Measurements from ENCODE around the gene S100A9.

The S100A9 gene

DNA sequence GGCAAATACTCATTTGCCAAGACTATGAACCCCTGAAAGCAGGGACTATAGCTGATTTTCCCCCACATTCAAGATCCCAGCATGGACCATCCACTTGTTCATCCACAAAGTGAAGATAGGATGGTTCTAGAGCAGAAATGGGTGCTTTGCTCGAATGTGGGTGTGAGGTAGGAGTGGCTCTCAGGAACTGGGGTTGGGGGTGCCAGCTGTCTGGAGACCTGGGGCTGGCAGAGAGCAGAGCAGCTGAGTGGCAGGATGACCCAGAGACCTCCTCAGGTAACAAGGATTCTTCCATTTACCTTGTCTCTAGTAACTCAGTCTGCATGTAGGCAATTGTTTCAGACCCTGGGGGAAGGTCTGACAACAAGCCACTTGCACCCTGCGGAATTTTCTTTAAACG is 6.0 kb downstream of the S100A9 start:
- Histone ChIP-seq H3K9ac (ENCODE audit: low read depth, low read length) (no peak overlapping the region), H3K4me3 (ENCODE audit: low read depth, low read length) (no peak overlapping the region), H3K36me3 (ENCODE audit: control insufficient read depth, insufficient read depth, low read length) (no peaks in the 10 kb centered on the region), H3K4me1 (ENCODE audit: control insufficient read depth, insufficient read depth, low read length) (no peaks in the 10 kb centered on the region), H3K9me3 (ENCODE audit: control insufficient read depth, insufficient read depth, low read length) (no peaks in the 10 kb centered on the region), H3K27ac (ENCODE audit: low read depth, low read length) (no peak overlapping the region), H3K27me3 (ENCODE audit: control insufficient read depth, insufficient read depth, low read length) (no peaks in the 10 kb centered on the region)

GRCh38 chr1:153364156-153364555 is 6.5 kb downstream of the S100A9 start:
- Histone ChIP-seq H3K4me3 (ENCODE audit: low read depth, low read length) (no peak overlapping the region), H3K36me3 (ENCODE audit: control insufficient read depth, insufficient read depth, low read length) (no peaks in the 10 kb centered on the region), H3K9me3 (ENCODE audit: control insufficient read depth, insufficient read depth, low read length) (no peaks in the 10 kb centered on the region), H3K27me3 (ENCODE audit: control insufficient read depth, insufficient read depth, low read length) (no peaks in the 10 kb centered on the region), H3K9ac (ENCODE audit: low read depth, low read length) (no peak overlapping the region), H3K4me1 (ENCODE audit: control insufficient read depth, insufficient read depth, low read length) (no peaks in the 10 kb centered on the region), H3K27ac (ENCODE audit: low read depth, low read length) (no peak overlapping the region)

DNA sequence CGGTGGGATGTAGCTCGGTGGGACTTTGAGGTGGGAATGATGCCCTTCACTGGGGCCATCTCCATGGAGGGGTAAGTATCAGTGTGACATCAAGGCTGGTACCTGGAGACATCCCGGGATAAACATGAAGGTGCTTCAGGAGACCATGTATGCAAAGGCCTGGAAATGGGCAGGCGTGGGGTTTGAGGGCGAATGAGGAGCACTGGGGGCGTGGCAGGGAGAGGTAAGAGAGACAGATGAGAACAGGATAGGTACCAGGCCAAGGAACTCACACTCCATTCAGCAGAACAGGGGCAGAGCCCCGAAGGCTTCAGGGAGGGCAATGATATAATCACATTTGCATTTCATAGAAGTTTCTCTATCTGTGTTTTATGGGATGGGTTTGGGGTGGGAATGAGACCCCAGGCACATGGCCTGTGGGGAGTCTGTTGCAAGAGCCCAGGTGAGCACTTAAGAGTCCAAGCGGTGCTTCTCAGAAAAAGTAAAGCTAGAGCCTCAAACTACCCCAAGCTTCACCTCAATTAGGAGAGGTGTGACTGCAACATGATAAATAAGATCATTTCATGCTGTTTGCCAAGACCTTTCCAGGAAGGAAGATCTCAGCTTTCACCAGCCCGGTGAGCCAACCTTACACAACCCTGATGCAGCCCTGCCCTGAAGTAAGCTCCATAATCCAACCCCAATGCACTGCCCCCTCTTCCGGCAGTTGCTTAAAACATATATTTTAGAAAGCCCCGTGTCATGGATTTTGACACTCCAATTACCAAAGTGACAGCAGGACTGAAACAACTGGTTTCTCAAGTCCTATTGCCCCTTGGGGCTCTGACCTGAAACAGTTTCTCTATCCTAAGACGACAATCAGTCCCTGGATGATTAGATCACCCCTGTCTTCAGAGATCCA is 7.4 kb downstream of the S100A9 start:
- Histone ChIP-seq H3K4me3 (ENCODE audit: low read depth, low read length) (no peak overlapping the region), H3K27ac (ENCODE audit: low read depth, low read length) (no peak overlapping the region), H3K9me3 (ENCODE audit: control insufficient read depth, insufficient read depth, low read length) (no peaks in the 10 kb centered on the region), H3K4me1 (ENCODE audit: control insufficient read depth, insufficient read depth, low read length) (no peaks in the 10 kb centered on the region), H3K36me3 (ENCODE audit: control insufficient read depth, insufficient read depth, low read length) (no peaks in the 10 kb centered on the region), H3K27me3 (ENCODE audit: control insufficient read depth, insufficient read depth, low read length) (no peaks in the 10 kb centered on the region), H3K9ac (ENCODE audit: low read depth, low read length) (no peak overlapping the region)

GRCh38 chr1:153365696-153366095 is 8.0 kb downstream of the S100A9 start:
- no peaks in the 10 kb centered on the region for H3K27me3 ChIP-seq (ENCODE audit: control insufficient read depth, insufficient read depth, low read length)
- H3K4me1 ChIP-seq (ENCODE audit: control insufficient read depth, insufficient read depth, low read length): no peaks in the 10 kb centered on the region
- H3K9ac ChIP-seq (ENCODE audit: low read depth, low read length): no peak overlapping the region
- no peak overlapping the region for H3K27ac ChIP-seq (ENCODE audit: low read depth, low read length)
- no peaks in the 10 kb centered on the region for H3K36me3 ChIP-seq (ENCODE audit: control insufficient read depth, insufficient read depth, low read length)
- H3K4me3 ChIP-seq (ENCODE audit: low read depth, low read length): no peak overlapping the region
- no peaks in the 10 kb centered on the region; the same call in 1 of the 2 replicates for H3K9me3 ChIP-seq (ENCODE audit: control insufficient read depth, insufficient read depth, low read length)

GRCh38 chr1:153366261-153366660 is 8.6 kb downstream of the S100A9 start:
- Histone ChIP-seq H3K27ac (ENCODE audit: low read depth, low read length) (no peak overlapping the region), H3K4me3 (ENCODE audit: low read depth, low read length) (no peak overlapping the region), H3K36me3 (ENCODE audit: control insufficient read depth, insufficient read depth, low read length) (no peaks in the 10 kb centered on the region), H3K4me1 (ENCODE audit: control insufficient read depth, insufficient read depth, low read length) (no peaks in the 10 kb centered on the region), H3K9me3 (ENCODE audit: control insufficient read depth, insufficient read depth, low read length) (no peaks in the 10 kb centered on the region; the same call in 1 of the 2 replicates), H3K27me3 (ENCODE audit: control insufficient read depth, insufficient read depth, low read length) (no peaks in the 10 kb centered on the region), H3K9ac (ENCODE audit: low read depth, low read length) (no peak overlapping the region)

GRCh38 chr1:153367090-153367489 is 9.4 kb downstream of the S100A9 start:
- Histone ChIP-seq H3K4me1 (ENCODE audit: control insufficient read depth, insufficient read depth, low read length) (no peaks in the 10 kb centered on the region), H3K27me3 (ENCODE audit: control insufficient read depth, insufficient read depth, low read length) (no peaks in the 10 kb centered on the region), H3K27ac (ENCODE audit: low read depth, low read length) (no peak overlapping the region), H3K36me3 (ENCODE audit: control insufficient read depth, insufficient read depth, low read length) (no peaks in the 10 kb centered on the region), H3K9me3 (ENCODE audit: control insufficient read depth, insufficient read depth, low read length) (no peaks in the 10 kb centered on the region; the same call in 1 of the 2 replicates), H3K9ac (ENCODE audit: low read depth, low read length) (no peak overlapping the region), H3K4me3 (ENCODE audit: low read depth, low read length) (no peak overlapping the region)

DNA sequence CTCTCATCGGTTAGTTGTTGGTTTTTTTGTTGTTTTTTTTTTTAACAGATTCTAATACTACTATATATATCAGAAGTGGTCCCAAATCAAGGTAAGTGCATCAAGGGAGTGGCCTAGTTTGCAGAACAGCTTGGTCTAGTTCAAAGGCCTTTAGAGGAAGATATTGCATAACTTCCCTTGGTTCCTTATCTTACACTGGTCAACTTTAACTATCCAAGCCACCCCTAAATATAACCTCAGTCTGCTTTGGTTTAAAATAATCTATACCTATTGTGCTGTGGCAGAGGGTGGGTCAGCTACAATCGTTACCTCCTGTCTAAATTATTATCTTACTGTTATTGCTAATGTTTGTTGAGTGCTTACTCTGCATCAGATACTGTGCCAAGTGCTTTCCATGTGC is 10.8 kb downstream of the S100A9 start:
- Histone ChIP-seq H3K27me3 (ENCODE audit: control insufficient read depth, insufficient read depth, low read length) (no peaks in the 10 kb centered on the region), H3K9me3 (ENCODE audit: control insufficient read depth, insufficient read depth, low read length) (no peaks in the 10 kb centered on the region; the same call in 1 of the 2 replicates), H3K9ac (ENCODE audit: low read depth, low read length) (no peak overlapping the region), H3K4me3 (ENCODE audit: low read depth, low read length) (no peak overlapping the region), H3K36me3 (ENCODE audit: control insufficient read depth, insufficient read depth, low read length) (no peaks in the 10 kb centered on the region), H3K4me1 (ENCODE audit: control insufficient read depth, insufficient read depth, low read length) (no peaks in the 10 kb centered on the region), H3K27ac (ENCODE audit: low read depth, low read length) (no peak overlapping the region)

- Histone ChIP-seq H3K9ac (ENCODE audit: low read depth, low read length) (no peak overlapping the region), H3K27ac (ENCODE audit: low read depth, low read length) (no peak overlapping the region), H3K4me1 (ENCODE audit: control insufficient read depth, insufficient read depth, low read length) (no peaks in the 10 kb centered on the region), H3K4me3 (ENCODE audit: low read depth, low read length) (no peak overlapping the region), H3K9me3 (ENCODE audit: control insufficient read depth, insufficient read depth, low read length) (no peaks in the 10 kb centered on the region; the same call in 1 of the 2 replicates), H3K36me3 (ENCODE audit: control insufficient read depth, insufficient read depth, low read length) (no peaks in the 10 kb centered on the region), H3K27me3 (ENCODE audit: control insufficient read depth, insufficient read depth, low read length) (no peaks in the 10 kb centered on the region)
These were observed 12.5 kb downstream of the S100A9 start for GRCh38 chr1:153370146-153370545.

DNA sequence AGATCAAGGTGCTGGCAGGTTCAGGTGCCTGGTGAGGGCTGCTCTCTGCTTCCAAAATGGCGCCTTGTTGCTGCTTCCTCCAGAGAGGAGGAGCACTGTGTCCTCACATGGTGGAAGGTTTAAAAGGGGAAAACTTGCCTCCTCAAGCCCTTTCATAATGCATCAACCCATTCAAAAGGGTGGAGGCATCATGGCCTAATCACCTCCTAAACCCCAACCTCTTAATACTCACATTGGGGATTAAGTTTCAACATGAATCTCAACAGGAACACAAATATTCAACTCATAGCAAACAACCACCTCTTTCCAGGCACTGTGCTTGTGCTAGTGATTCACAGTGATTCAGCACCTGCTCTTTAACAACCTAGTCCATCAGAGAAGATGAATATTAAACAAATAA is 13.6 kb downstream of the S100A9 start:
- Histone ChIP-seq H3K27me3 (ENCODE audit: control insufficient read depth, insufficient read depth, low read length) (no peaks in the 10 kb centered on the region), H3K4me3 (ENCODE audit: low read depth, low read length) (no peak overlapping the region), H3K36me3 (ENCODE audit: control insufficient read depth, insufficient read depth, low read length) (no peaks in the 10 kb centered on the region), H3K4me1 (ENCODE audit: control insufficient read depth, insufficient read depth, low read length) (no peaks in the 10 kb centered on the region), H3K9ac (ENCODE audit: low read depth, low read length) (no peak overlapping the region), H3K27ac (ENCODE audit: low read depth, low read length) (no peak overlapping the region), H3K9me3 (ENCODE audit: control insufficient read depth, insufficient read depth, low read length) (no peaks in the 10 kb centered on the region; the same call in 1 of the 2 replicates)

DNA sequence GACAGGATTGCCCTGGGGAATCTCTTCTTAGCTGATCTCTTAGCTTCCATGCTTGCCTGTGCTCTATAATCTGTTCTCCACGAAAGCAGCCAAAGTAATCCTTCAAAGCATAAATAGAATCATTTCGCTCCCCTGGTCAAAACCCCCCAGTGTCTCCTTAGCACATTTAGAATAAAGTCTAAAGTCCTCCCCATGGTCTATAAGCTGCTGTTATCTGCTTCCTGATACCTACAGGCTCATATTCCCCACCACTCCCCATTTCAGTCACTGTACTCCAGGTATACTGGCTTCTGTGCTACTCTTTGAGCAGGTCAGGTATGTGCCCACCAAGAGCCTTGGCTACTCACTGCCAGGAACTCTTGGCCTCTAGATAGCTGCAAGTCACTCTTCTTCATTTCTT is 14.9 kb downstream of the S100A9 start:
- H3K27ac ChIP-seq (ENCODE audit: low read depth, low read length): no peak overlapping the region
- H3K4me3 ChIP-seq (ENCODE audit: low read depth, low read length): no peak overlapping the region

GRCh38 chr1:153374071-153374470 is 16.4 kb downstream of the S100A9 start:
- H3K4me1 ChIP-seq (ENCODE audit: control insufficient read depth, insufficient read depth, low read length): no peaks in the 10 kb centered on the region
- H3K4me3 ChIP-seq (ENCODE audit: low read depth, low read length): no peak overlapping the region
- no peak overlapping the region for H3K27ac ChIP-seq (ENCODE audit: low read depth, low read length)
- peaks cover 3% of the 10 kb centered on the region; the same call in 1 of the 2 replicates for H3K9me3 ChIP-seq (ENCODE audit: control insufficient read depth, insufficient read depth, low read length)
- H3K9ac ChIP-seq (ENCODE audit: low read depth, low read length): no peak overlapping the region
- no peaks in the 10 kb centered on the region for H3K36me3 ChIP-seq (ENCODE audit: control insufficient read depth, insufficient read depth, low read length)
- no peaks in the 10 kb centered on the region for H3K27me3 ChIP-seq (ENCODE audit: control insufficient read depth, insufficient read depth, low read length)

More for the DNA sequence above, 14.9 kb downstream of the S100A9 start:
- Histone ChIP-seq H3K9ac (ENCODE audit: low read depth, low read length) (no peak overlapping the region), H3K36me3 (ENCODE audit: control insufficient read depth, insufficient read depth, low read length) (no peaks in the 10 kb centered on the region), H3K4me1 (ENCODE audit: control insufficient read depth, insufficient read depth, low read length) (no peaks in the 10 kb centered on the region), H3K9me3 (ENCODE audit: control insufficient read depth, insufficient read depth, low read length) (peaks cover 3% of the 10 kb centered on the region; the same call in 1 of the 2 replicates), H3K27me3 (ENCODE audit: control insufficient read depth, insufficient read depth, low read length) (no peaks in the 10 kb centered on the region)

Data from HUES48 (cell line).